ENCODE data around the gene AAR2.

DNA sequence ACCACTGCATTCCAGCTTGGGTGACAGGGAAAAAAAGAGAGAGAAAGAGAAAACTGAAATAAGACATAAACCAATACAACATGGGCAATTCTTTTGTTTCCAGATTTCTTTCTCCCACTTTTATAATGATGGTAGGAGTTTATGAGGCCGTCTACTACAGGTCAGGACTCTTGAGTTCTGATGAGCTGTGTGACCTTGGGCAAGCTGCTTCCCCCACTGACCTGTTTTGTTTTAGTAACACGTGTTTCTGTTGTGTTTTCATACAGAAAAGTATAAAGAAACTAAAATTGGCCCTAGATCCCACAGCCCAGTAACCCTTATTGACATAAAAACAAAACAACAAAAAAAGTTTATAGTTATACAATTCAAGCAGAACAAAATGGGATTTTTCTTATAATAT, 22.9 kb upstream of the AAR2 start:
- TF ChIP-seq, protein P1, sequence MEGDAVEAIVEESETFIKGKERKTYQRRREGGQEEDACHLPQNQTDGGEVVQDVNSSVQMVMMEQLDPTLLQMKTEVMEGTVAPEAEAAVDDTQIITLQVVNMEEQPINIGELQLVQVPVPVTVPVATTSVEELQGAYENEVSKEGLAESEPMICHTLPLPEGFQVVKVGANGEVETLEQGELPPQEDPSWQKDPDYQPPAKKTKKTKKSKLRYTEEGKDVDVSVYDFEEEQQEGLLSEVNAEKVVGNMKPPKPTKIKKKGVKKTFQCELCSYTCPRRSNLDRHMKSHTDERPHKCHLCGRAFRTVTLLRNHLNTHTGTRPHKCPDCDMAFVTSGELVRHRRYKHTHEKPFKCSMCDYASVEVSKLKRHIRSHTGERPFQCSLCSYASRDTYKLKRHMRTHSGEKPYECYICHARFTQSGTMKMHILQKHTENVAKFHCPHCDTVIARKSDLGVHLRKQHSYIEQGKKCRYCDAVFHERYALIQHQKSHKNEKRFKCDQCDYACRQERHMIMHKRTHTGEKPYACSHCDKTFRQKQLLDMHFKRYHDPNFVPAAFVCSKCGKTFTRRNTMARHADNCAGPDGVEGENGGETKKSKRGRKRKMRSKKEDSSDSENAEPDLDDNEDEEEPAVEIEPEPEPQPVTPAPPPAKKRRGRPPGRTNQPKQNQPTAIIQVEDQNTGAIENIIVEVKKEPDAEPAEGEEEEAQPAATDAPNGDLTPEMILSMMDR (IDR thresholded peaks at IDR 0.05) = no peak
- TF ChIP-seq EZH2 (IDR thresholded peaks at IDR 0.05) (no peak), EZH2phosphoT487 (IDR thresholded peaks at IDR 0.05) (no peak)
